Loucy (cell line): Measurements from ENCODE around the gene TSEN15.

ENCODE experiments used
- CTCF ChIP-seq: fragments of 200-600 bp; sonication (generic); conservative IDR thresholded peaks from 2 replicates; pipeline ENCODE4 v1.5.1; 2014; ENCODE audit warnings: mild to moderate bottlenecking, antibody characterized with exemption, low read length
- EZH2phosphoT487 ChIP-seq: fragments of 200-600 bp; IDR thresholded peaks from 2 replicates; pipeline ENCODE4 v1.6.1; 2018; ENCODE audit warnings: antibody characterized with exemption, mild to moderate bottlenecking, moderate library complexity, borderline replicate concordance

- TF ChIP-seq CTCF, result no peak
- TF ChIP-seq EZH2phosphoT487, result no peak
Observed at GRCh38 chr1:184028854-184029623, 22.5 kb upstream of the TSEN15 start.
